DMS79 treated with DMSO at 0.1 percent for 48 hours (cell line): ENCODE data around the gene TOM1L1.

ENCODE experiments used
- DNase-seq: peaks from one replicate; lab custom pipeline; 2025; lab: John Stamatoyannopoulos, UW

Gene TOM1L1

GRCh38 chr17:54899201-54899600 lies 1.5 kb upstream of the TOM1L1 start:
- DNase-seq, result no peak

- peak; percentile 25 for DNase-seq
These were observed 763 bp upstream of the TOM1L1 start for GRCh38 chr17:54899721-54900456.

GRCh38 chr17:54901230-54901822 lies 674 bp downstream of the TOM1L1 start:
- no peak for DNase-seq

- DNase-seq, result no peak
These were observed 1.4 kb downstream of the TOM1L1 start for GRCh38 chr17:54902017-54902416.

GRCh38 chr17:54902611-54903010 lies 2.0 kb downstream of the TOM1L1 start:
- no peak for DNase-seq

GRCh38 chr17:54903375-54903774 lies 2.7 kb downstream of the TOM1L1 start:
- no peak for DNase-seq

- no peak for DNase-seq
These were observed 6.0 kb downstream of the TOM1L1 start for GRCh38 chr17:54906683-54907082.

- no peak for DNase-seq
These were observed 6.7 kb downstream of the TOM1L1 start for GRCh38 chr17:54907376-54907775.

- DNase-seq, result no peak
These were observed 9.1 kb downstream of the TOM1L1 start for GRCh38 chr17:54909766-54910165.

- no peak for DNase-seq
These were observed 16.1 kb downstream of the TOM1L1 start for GRCh38 chr17:54916721-54917120.

GRCh38 chr17:54919425-54919824 lies 18.8 kb downstream of the TOM1L1 start:
- DNase-seq, result peak; percentile 59

- no peak for DNase-seq
These were observed 20.2 kb downstream of the TOM1L1 start for GRCh38 chr17:54920819-54921218.

- no peak for DNase-seq
These were observed 23.8 kb downstream of the TOM1L1 start for GRCh38 chr17:54924405-54924804.

- peak; percentile 49 for DNase-seq
These were observed 26.9 kb downstream of the TOM1L1 start for GRCh38 chr17:54927525-54927924.

- DNase-seq, result no peak
These were observed 32.1 kb downstream of the TOM1L1 start for GRCh38 chr17:54932711-54933110.

- no peak for DNase-seq
These were observed 33.3 kb downstream of the TOM1L1 start for GRCh38 chr17:54933921-54934320.

- no peak for DNase-seq
These were observed 34.8 kb downstream of the TOM1L1 start for GRCh38 chr17:54935471-54935870.

- DNase-seq, result no peak
These were observed 36.4 kb downstream of the TOM1L1 start for GRCh38 chr17:54937018-54937417.

- no peak for DNase-seq
These were observed 36.8 kb downstream of the TOM1L1 start for GRCh38 chr17:54937426-54937825.

- no peak for DNase-seq
These were observed 40.6 kb downstream of the TOM1L1 start for GRCh38 chr17:54941285-54941684.

GRCh38 chr17:54944796-54945195 lies 44.1 kb downstream of the TOM1L1 start:
- DNase-seq, result no peak

GRCh38 chr17:54945231-54945630 lies 44.6 kb downstream of the TOM1L1 start:
- no peak for DNase-seq

- no peak for DNase-seq
These were observed 45.0 kb downstream of the TOM1L1 start for GRCh38 chr17:54945671-54946070.

- DNase-seq, result no peak
These were observed 46.7 kb downstream of the TOM1L1 start for GRCh38 chr17:54947396-54947795.
